ENCODE data around the gene RASA3.

- TF ChIP-seq, protein P1, sequence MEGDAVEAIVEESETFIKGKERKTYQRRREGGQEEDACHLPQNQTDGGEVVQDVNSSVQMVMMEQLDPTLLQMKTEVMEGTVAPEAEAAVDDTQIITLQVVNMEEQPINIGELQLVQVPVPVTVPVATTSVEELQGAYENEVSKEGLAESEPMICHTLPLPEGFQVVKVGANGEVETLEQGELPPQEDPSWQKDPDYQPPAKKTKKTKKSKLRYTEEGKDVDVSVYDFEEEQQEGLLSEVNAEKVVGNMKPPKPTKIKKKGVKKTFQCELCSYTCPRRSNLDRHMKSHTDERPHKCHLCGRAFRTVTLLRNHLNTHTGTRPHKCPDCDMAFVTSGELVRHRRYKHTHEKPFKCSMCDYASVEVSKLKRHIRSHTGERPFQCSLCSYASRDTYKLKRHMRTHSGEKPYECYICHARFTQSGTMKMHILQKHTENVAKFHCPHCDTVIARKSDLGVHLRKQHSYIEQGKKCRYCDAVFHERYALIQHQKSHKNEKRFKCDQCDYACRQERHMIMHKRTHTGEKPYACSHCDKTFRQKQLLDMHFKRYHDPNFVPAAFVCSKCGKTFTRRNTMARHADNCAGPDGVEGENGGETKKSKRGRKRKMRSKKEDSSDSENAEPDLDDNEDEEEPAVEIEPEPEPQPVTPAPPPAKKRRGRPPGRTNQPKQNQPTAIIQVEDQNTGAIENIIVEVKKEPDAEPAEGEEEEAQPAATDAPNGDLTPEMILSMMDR (IDR thresholded peaks at IDR 0.05): no peak
- no peak for TF ChIP-seq EZH2 (IDR thresholded peaks at IDR 0.05)
Measured at GRCh38 chr13:114041493-114041892, 90.9 kb downstream of the RASA3 start.

Data from neural progenitor cell (in vitro differentiated cells).